SK-N-MC (cell line): Measurements from ENCODE around the gene AVPI1.
"Not testable (repeated sequence)": the region's sequence is repeated elsewhere in the genome, so short reads cannot be mapped to it uniquely, and the experiment has no call there.

Experiments used
- DNase-seq: peaks from one replicate; pipeline ENCODE4 v3.0.0-alpha.2; 2011; ENCODE audit warnings: low read depth, low spot score
- H3K27ac ChIP-seq: fragments of 200-600 bp; sonication (generic); 2 replicates; pipeline ENCODE4 v1.5.1; 2016; ENCODE audit warnings: mixed run types
- H3K36me3 ChIP-seq: fragments of 200-600 bp; sonication (generic); 2 replicates; pipeline ENCODE4 v1.6.1; 2017; ENCODE audit warnings: antibody characterized with exemption, low read length, mixed read lengths; ENCODE audit not compliant: insufficient read depth
- H3K4me3 ChIP-seq: fragments of 200-600 bp; sonication (generic); 2 replicates; pipeline ENCODE4 v1.5.1; 2016
- H3K9ac ChIP-seq: fragments of 200-600 bp; sonication (generic); 2 replicates; pipeline ENCODE4 v1.8.0; 2017; ENCODE audit warnings: mixed run types, mixed read lengths; ENCODE audit not compliant: insufficient read length
- H3K9me3 ChIP-seq: fragments of 200-600 bp; sonication (generic); 2 replicates; pipeline ENCODE4 v1.6.1; 2017; ENCODE audit warnings: low read depth, mild to moderate bottlenecking, antibody characterized with exemption, low read length, moderate library complexity, mixed read lengths
- EZH2 ChIP-seq: fragments of 200-600 bp; sonication (generic); IDR thresholded peaks from one replicate; pipeline ENCODE4 v1.6.1; 2017; ENCODE audit warnings: antibody characterized with exemption
- FOXP2 ChIP-seq: optimal IDR thresholded peaks from 2 replicates; pipeline ENCODE3; 2011; ENCODE audit warnings: mild to moderate bottlenecking, moderate library complexity; ENCODE audit not compliant: insufficient read depth; ENCODE audit errors: extremely low read length, control extremely low read depth
- POLR2AphosphoS5 ChIP-seq: IDR thresholded peaks from 2 replicates; pipeline ENCODE4 v1.6.1; 2012; ENCODE audit warnings: mild to moderate bottlenecking, low read depth, low read length, borderline replicate concordance

Gene AVPI1

GRCh38 chr10:97640174-97640867 lies 46.7 kb downstream of the AVPI1 start, which contains the start of gene PI4K2A:
TSS of gene PI4K2A (plus strand) at chr10:97640671. CDS start at chr10:97640743, 72 bp downstream.
- TF ChIP-seq FOXP2: no peak
- TF ChIP-seq POLR2AphosphoS5: peak; percentile 33; the same call in 1 of the 2 replicates
- H3K4me3 ChIP-seq: peak within 1 kb of the TSS; percentile 80
- no peaks in the 10 kb centered on the region for H3K36me3 ChIP-seq
- H3K9ac ChIP-seq: peak within 1 kb of the TSS; percentile 69
- DNase-seq: peak; percentile 78
- no peak within 1 kb of the TSS for H3K27ac ChIP-seq
- H3K9me3 ChIP-seq: no peaks in the 10 kb centered on the region

- not testable (repeated sequence) for H3K36me3 ChIP-seq, H3K27ac ChIP-seq, H3K9me3 ChIP-seq, H3K4me3 ChIP-seq, H3K9ac ChIP-seq, DNase-seq
These were observed 48.0 kb downstream of the AVPI1 start for GRCh38 chr10:97639090-97639489.

- no peaks in the 10 kb centered on the region for H3K9me3 ChIP-seq
- H3K27ac ChIP-seq: no peak overlapping the region
- no peak for TF ChIP-seq EZH2
- no peak for TF ChIP-seq FOXP2
- no peak for TF ChIP-seq POLR2AphosphoS5
- H3K9ac ChIP-seq: no peak overlapping the region
- H3K4me3 ChIP-seq: no peak overlapping the region
- no peak for DNase-seq
- no peaks in the 10 kb centered on the region for H3K36me3 ChIP-seq
These were observed 51.5 kb downstream of the AVPI1 start for GRCh38 chr10:97635577-97635976.

DNA sequence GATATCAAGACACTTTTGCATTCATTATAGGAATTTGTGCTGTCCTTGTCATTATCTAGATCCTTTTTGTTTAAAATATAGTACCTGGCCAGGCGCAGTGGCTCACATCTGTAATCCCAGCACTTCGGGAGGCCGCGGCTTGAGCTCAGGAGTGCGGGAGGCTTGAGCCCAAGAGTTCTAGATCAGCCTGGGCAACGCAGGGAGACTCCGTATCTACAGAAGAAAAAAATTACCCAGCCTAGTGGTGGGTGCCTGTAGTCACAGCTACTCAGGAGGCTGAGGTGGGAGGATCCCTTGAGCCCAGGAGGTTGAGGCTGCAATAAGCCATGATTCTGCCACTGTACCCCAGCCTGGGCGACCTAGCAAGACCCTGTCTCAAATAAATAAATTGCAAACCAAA lies 53.1 kb downstream of the AVPI1 start:
- no peaks in the 10 kb centered on the region for H3K36me3 ChIP-seq
- H3K9ac ChIP-seq: no peak overlapping the region
- no peak overlapping the region for H3K4me3 ChIP-seq
- no peaks in the 10 kb centered on the region for H3K9me3 ChIP-seq
- H3K27ac ChIP-seq: no peak overlapping the region
- TF ChIP-seq POLR2AphosphoS5 (no peak), FOXP2 (no peak), EZH2 (no peak)
- no peak for DNase-seq

- H3K27ac ChIP-seq: no peak within 1 kb of the TSS
These were observed 53.8 kb downstream of the AVPI1 start, which contains the start of gene MORN4 for GRCh38 chr10:97632949-97633884. TSS of gene MORN4 (minus strand) at chr10:97633500. CDS start at chr10:97619653, 13,847 bp downstream.

GRCh38 chr10:97631098-97631497 lies 55.9 kb downstream of the AVPI1 start:
- no peak overlapping the region for H3K4me3 ChIP-seq
- no peaks in the 10 kb centered on the region for H3K9me3 ChIP-seq
- H3K9ac ChIP-seq: no peak overlapping the region
- H3K36me3 ChIP-seq: no peaks in the 10 kb centered on the region
- TF ChIP-seq POLR2AphosphoS5 (no peak), FOXP2 (no peak), EZH2 (no peak)
- no peak overlapping the region for H3K27ac ChIP-seq
- DNase-seq: no peak

More at GRCh38 chr10:97632949-97633884, 53.8 kb downstream of the AVPI1 start, which contains the start of gene MORN4:
- no peak for DNase-seq
- TF ChIP-seq EZH2: no peak
- no peak for TF ChIP-seq FOXP2
- no peak for TF ChIP-seq POLR2AphosphoS5
- Histone ChIP-seq H3K9ac (no peak within 1 kb of the TSS), H3K9me3 (no peaks in the 10 kb centered on the region), H3K36me3 (no peaks in the 10 kb centered on the region), H3K4me3 (no peak within 1 kb of the TSS)

GRCh38 chr10:97629289-97629688 lies 57.8 kb downstream of the AVPI1 start:
- no peak overlapping the region for H3K27ac ChIP-seq
- no peaks in the 10 kb centered on the region for H3K36me3 ChIP-seq
- no peaks in the 10 kb centered on the region for H3K9me3 ChIP-seq
- no peak overlapping the region for H3K4me3 ChIP-seq
- TF ChIP-seq EZH2 (no peak), POLR2AphosphoS5 (no peak), FOXP2 (no peak)
- H3K9ac ChIP-seq: no peak overlapping the region
- no peak for DNase-seq

DNA sequence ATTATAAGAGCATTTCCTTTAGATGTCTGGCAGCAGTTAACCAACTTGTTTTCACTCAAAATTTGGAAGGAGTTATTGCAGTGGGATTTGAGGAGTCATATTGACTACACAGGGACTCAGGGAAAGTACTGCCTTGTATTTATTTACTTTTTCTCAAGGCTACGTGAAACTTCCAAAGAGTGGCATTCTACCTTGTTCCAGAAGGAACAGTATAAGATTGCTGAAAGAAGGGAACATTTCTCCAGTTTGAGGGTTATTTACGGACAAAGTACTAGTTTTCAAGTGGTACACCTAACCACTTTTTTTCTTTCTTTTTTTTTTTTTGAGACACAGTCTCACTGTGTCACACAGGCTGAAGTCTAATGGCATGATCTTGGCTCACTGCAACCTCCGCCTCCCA lies 58.8 kb downstream of the AVPI1 start:
- Histone ChIP-seq H3K9me3 (no peaks in the 10 kb centered on the region), H3K4me3 (no peak overlapping the region), H3K27ac (no peak overlapping the region), H3K36me3 (no peaks in the 10 kb centered on the region), H3K9ac (no peak overlapping the region)
- TF ChIP-seq FOXP2 (no peak), POLR2AphosphoS5 (no peak), EZH2 (no peak)
- DNase-seq: no peak
